SIG-M5 treated with dmso at 0.1 percent for 504 hours (cell line): ENCODE results near the gene DUSP5.

ENCODE experiments used
- DNase-seq: peaks from one replicate; lab custom pipeline; 2025; ENCODE audit not compliant: unreplicated experiment; lab: John Stamatoyannopoulos, UW

DUSP5 gene

DNA sequence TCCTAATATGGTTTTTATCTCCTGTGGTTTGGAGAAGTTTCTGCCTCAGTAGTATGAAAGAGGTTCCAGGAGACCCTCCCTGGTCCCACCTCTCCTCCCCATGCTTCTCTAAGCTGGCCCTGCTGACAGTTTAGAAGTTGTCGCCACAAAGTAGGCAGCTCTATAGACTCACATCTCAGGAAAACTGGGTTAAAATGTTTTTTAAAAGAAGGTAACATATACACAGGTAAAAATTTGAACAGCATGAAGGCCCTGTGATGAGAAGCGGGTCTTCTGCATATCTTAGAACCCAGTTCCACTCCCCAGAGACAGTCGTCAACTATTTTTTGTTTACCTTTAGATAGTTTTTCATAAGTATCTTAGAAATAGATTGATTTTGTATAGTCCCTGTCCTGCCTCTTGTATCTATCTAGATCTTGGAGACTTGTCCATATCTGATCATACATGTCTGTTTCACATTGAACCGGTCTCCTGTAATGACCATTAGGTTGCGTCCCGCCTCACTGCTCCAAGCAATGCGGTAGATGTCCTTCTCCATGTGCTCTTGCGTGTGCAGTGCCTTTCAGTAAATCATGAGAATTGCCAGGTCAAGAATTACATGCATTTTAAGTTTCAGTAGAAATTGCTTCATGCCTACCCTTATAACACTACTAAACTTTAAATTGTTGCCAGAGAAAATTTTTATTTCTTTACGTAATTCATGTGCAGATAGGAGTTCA is 2.2 kb downstream of the DUSP5 start:
- no peak for DNase-seq

DNA sequence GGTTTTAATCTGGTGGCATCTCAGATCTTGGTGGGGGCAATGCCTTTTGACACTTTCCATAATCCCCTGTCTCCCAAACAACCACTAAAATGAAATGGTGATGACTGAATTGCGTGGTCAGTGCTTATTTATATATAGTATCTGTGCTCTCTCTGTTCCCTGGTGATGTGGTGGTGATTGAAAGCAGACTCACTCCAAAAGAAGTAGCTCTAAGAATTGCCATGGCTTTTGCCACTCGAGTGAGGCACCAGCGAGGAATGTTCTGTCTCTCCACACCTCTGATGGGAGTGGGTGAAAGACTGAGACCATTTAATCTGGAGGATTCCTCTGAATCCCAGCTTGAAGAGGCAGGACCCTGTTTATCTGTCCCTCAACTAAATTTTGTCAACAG is 2.8 kb downstream of the DUSP5 start:
- no peak for DNase-seq

DNA sequence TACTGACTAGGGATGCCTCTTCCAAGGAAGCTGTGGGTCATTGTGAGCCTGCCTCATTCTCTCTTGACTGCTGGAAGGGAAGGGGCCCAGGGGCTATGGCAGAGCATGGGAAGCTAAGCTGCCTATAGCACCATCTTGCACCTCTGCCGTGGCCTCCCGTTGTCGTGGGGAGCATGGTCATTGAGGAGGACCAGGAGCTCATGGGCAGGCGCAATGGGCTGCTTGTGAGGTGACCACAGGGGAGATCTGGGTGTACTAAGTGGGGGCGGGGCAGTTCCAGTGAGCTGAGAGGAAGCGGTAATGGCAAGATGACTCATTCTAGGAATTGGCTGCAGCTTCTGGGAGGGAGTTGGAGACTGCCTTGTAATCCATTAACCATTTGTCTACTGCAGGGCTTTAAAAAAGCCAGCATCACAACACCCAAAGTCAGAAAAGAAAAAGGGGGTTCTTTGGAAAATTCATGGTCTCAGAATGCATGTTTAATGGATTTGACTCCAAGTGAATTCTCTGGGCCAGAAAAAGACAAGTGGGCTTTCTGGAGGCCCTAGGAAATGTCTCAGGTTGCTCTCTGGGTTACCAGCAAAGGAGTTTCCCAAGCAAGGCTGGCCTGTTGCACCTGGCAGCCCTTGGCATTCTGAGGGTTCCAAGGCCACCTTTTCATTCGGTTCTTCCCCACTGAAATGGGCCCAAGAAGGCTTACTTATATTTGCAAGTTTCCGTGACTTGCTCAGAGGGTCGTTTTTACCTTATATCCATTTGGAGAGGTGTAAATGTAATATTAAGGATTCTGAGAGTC is 3.6 kb downstream of the DUSP5 start:
- peak; percentile 44 for DNase-seq

DNA sequence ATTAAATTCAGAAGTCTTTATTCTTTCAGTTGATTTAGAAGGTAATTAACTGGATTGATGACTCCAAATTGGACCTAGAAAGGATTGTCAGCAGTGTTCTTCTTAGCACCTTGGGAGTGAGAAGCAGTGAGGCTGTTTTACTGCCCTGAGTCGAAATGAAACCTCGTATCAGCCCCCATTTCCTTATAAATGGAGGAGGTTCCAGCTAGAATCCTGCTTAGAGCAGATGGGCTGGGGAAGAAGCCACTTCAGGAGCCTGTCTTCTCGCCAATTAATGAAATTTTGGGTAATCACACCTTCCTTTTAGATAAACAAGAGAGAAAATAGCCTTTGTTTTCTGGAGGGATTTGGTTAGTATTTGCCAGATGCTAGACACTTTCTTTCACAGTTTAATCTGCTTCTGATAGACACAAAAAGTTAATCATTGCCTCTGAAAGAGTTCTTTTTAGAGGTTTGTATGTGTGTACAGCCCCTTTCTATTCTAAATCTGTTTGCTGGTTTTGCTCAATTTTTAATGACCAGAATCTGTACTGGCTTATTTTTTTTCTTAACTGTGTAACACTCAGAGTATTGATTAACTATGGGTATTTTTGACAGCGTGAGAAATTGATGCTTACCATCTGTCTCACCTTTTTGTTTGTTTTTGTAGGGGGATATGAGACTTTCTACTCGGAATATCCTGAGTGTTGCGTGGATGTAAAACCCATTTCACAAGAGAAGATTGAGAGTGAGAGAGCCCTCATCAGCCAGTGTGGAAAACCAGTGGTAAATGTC is 4.6 kb downstream of the DUSP5 start:
- no peak for DNase-seq

DNA sequence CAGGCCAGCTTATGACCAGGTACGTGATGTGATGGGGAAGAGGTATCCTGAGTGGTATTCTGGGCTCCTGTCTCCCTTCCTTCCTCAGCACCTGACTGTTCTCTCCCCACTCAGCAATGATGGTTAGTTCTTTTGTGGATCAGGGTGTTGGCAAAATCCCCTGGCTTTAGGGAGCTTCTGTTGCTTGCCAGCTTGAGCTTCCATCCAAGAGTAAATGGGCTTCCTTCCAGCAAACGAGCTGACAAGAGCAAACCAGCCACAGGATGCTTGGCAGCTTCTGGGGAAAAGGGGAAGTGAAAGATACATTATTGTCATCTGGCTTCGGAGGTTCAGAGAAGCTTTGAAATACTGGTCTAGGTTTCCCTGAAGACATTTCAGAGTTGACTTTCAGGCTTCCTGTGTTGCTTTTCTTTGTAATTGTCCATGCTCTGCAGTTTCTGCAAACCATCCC is 5.2 kb downstream of the DUSP5 start:
- peak; percentile 87 for DNase-seq

DNA sequence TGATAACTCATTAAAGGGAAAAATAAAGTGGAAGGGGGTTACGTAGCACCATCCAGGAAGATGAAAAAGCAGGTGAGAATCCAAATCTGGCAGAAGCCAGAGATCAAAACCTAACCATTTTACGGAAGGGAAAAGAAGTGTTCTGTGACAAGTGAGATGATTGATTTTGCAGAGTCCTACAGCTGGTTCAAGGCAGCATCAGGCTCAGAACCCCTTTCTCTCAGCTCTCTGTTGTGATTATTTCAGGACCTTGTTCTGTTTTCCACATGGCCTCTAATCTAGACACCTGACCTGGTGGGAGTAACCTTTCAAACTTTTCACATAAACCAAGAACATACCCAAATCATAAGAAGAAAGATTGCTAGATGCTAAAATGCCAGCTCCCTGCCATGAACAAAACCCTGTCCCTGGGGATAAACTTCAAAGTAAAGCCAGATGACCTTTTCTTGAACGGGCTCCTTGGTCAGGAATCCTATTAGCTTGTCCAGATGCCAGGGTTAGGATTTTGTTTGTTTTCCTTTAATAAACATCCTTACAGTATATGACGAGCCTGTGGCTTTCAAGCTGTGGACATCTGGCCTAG is 5.9 kb downstream of the DUSP5 start:
- DNase-seq, result no peak

DNA sequence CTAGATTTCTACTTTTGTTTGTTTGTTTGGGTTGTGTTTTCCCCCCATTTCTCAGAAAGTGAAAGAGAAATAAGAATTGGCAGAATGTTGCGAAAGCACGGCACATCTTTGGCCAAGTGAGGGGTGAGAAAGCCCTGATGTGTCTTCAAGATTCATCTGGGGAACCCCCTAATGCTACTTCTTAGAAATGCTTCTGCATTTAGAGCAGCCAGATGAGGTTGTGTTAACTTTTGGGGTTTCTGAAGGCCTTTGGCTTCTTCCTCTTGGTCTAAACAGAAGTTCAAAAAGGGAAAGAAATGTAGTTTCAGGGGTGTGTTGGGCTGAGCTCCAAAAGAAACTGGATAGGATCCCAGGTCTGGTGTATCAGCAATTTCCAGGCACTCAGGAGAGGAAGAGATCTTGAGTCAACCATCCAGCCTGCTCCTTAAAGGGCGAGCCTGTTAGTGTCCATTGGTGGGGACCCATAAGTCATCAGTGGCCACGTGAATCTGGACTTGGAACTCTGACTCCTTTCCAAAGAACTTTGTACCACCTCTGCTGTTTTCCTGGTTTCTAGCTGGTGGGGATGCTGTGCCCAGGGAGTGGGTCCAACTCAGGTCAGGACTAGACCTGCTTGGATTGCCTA is 6.5 kb downstream of the DUSP5 start:
- DNase-seq, result peak; percentile 57

DNA sequence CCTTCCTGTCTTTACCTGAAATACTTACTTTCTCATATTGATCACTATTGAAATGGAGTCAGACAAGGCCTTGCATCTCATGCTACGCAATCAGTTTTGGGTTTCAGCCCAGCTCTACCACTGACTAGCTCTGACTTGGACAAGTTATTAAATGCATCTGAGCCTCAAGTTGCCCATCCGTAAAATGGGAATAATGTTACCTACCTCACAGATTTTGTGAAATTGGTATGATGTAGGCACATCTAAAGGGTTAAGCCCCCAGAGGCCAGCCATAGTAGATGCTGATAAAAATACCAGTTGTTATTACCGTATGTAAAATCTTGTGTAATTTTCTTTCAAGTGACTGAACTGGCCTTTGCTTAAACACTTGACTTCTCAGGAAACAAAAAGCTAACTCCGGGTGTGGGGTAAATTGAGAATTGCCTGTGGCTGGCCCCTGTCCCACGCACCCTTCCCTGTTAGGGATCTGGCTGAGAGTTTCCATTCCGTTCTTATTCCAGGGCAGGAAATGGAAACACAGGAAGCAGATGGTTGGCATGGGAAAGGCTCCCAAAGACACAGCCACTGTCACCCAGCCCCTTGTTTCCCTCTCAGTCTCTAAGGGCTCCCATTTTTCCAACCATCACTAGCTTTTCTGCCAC is 7.5 kb downstream of the DUSP5 start:
- no peak for DNase-seq

DNA sequence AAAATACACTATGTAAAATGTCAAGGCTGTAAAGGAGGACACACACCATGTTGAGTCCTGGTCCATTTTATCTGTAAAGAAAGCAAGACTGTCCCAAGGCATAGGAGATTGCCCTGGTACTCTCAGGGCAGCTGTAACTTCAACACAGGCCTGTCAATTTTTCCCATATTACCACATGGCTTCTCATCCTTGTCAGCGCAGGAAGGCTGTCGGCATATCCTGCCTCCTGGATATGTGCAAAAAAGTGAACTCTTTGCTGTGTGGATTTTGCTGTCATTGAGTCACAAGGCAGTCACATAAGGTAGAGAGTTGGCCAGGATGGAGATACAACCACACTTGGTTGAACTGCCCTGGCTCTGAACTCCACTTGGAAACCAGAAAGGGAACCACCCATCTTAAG is 8.7 kb downstream of the DUSP5 start:
- DNase-seq, result no peak

DNA sequence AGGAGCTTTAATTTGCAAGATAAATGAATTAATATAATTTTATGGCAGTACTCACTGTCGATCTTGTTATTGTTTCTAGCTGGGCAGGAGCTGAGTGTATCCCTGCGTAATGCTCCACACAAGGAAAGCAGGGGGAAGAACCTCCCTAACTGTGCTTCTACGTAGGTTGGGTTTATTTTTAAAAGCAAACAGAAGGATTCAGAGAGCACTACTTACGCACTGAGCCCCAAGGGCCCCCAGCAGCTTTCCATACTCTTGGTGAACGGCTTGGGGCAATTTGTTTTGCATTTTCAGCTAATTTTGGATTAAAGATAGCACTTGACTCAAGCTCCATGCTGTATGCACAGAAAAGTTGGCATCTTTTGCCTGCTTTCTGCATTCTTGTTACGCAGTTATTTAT is 9.6 kb downstream of the DUSP5 start:
- no peak for DNase-seq

DNA sequence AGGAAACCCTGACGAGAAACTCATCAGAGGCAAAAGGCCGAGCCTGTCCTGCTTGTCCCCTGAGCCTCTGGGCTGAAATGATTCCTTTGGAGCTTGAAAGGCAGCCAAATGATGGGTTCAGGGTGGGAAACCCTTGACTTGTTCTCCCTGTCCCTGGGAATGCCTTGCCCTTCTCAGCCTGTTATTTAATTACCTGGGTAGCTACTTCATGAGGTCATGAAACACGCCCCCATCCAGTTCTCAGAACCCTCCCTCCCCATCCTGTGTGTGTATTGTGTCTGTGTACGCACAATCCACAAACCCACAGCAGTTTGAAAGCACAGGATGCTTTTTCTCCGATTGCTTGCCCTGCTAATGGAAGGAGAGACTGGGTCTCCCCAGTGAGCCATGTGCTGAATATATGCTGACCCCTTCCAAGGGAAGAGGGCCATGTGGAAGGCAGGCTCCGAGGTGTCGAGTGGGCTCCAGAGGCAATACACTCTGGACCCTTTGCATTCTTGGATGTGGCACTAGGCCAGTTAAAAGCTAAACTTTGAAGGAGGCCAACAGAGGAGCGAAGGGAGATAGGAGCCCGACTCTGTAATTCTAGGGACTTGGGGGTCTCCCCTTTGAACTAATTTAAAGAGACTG is 10.6 kb downstream of the DUSP5 start:
- DNase-seq, result no peak

DNA sequence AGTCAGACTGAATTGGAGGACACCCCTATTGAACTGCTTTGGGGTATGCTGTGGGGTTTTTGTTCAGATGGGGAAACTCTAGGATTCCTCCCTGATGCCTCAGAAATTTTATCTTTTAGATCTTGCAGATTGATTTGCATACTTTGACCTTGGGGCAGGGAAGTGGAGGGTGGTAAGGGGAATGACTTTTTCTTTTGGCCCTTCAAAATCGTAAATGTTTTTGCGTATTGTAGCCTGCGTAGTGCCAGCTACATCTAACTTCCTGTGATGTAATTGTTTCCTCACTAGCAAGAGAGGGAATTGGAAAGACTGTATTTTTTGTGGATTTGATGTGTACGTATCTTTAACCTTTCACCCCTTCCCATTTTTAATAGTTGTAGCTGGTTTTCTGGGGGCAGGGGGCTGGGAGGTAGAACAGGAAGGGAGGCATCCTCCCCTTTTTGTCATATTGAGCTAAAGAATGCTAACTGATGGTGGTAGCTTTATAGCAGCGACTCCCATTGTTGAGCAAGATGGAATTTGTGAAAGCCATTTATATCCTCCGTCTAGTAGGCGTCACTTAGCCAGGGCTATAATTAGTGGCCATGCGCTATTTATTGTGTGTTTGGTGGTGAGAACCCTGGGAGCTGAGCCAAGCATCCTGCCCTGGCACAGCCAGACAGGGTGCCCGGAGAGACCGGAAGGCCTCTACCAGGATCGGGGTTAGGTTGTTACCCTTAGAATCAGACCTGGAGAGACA is 11.3 kb downstream of the DUSP5 start:
- DNase-seq, result no peak

DNA sequence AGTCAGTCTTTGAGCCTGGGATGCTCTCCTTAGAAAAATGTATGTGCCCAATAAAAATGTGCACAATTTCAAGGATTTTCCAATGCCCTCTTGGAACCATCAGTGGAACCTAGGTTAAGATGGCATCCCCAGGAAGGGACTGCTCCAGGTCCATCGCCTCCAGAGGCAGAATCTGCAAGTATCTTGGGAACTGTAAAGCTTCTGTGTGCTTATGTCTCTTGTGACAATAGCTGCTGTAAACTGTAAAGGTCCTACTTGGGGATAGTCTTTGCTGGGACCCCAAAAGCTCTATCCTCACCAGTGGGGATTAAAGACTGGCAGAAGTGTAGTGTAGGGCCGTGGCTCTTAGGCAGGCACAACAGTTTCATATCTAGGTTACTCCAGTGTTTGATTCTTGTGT is 11.9 kb downstream of the DUSP5 start:
- no peak for DNase-seq

DNA sequence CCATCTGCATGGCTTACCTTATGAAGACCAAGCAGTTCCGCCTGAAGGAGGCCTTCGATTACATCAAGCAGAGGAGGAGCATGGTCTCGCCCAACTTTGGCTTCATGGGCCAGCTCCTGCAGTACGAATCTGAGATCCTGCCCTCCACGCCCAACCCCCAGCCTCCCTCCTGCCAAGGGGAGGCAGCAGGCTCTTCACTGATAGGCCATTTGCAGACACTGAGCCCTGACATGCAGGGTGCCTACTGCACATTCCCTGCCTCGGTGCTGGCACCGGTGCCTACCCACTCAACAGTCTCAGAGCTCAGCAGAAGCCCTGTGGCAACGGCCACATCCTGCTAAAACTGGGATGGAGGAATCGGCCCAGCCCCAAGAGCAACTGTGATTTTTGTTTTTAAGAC is 12.4 kb downstream of the DUSP5 start:
- DNase-seq, result no peak

DNA sequence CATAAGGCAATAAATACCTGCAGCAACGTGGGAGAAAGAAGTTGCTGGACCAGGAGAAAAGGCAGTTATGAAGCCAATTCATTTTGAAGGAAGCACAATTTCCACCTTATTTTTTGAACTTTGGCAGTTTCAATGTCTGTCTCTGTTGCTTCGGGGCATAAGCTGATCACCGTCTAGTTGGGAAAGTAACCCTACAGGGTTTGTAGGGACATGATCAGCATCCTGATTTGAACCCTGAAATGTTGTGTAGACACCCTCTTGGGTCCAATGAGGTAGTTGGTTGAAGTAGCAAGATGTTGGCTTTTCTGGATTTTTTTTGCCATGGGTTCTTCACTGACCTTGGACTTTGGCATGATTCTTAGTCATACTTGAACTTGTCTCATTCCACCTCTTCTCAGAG is 13.0 kb downstream of the DUSP5 start:
- no peak for DNase-seq

DNA sequence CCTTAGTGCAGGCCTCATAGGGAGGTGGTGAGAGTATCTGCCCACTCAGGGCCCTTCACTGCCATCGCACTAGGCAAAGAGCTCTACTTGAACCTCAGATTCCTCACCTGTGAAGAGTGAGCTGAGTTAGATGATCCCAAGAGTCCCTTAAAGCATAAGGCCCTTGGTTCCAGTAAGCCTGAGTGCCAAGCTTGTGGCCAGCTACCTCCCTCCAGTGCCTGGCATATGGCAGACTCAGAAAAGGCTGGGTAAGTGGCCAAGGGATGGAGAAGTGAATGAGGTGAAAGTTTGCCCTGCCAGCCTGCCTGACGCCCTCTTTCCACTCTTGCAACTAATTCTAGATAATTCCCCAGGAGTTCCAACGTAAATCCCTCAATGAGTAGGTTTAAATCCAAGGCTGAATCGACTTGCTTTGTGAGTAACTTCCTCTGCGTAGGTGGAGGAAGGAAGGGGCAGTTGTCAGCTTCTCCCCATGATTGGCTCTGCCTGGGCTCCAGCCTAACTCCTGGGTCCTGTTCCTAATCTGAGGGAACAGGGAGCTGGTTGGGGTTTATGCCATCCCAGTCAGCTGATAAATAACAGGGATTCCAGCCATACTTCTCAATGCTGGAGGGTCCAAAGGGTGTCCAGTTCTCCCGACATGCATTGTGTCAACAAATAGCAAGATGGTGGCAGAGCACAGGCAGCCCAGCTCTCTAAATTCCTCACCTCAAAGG is 14.2 kb downstream of the DUSP5 start:
- DNase-seq, result no peak

DNA sequence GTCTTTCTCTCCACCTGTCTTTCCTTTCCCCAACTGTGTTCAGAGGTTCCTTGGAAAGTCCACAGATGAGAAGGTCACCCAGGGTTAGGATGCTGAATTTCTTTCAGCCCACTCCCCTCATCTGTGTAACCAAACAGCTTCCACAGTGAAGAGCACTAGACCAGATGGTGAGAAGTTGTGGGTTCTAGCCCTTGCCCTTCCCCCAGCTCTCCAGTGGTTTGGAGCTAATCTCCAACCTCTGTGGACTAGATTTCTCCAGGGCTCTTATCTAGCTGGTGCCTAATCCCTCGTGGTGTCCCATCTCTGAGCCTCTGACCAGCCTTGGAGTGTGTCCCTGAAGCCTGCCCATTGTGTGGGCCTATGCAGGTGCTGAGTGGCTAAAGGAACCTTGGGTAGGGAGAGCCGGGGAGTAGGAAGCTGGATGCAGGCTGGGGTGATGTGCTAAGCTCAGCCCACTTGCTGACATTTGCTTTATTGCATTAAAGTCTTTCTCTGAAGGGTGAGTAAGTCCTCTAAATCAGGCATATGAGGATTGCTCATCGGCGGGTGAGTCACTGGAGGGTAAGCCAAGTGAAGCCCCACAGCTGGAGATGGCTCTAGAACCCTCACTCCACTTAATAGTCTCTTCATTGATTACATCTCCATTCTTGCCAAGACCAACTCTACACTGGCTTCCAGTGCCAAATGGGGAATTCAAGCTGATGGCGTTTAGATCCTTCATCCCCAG is 14.9 kb downstream of the DUSP5 start:
- no peak for DNase-seq

DNA sequence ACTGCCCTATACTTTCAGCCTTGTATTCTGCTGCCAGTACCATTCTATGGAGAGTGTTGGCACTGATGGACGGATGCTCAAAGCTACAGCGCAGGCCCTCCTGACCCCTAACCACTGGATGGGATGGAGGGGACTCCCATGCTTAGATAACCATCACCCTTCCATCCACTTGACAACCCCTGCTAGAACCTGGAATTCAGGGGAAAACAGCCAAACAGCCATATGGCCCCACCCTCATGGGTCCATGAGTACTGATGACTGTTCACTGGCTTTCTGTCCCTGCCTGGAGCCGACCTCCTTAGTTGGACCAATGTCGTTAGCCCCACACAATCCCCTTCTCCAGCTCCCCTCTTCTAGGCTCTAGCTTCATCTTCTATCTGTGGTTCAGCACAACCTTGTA is 16.2 kb downstream of the DUSP5 start:
- DNase-seq, result no peak
